Tongue (tissue), 2 donors: ENCODE measurements around the gene EXD2. TPM values are rescaled to one million over a fixed set of nuclear protein-coding genes. Genes with fewer than 3 reads are reported as not detected.
A peak's percentile ranks its signal among the peaks of the same experiment; 100 is the strongest.
"Not testable (repeated sequence)": the region's sequence is repeated elsewhere in the genome, so short reads cannot be mapped to it uniquely, and the experiment has no call there.

Source experiments
- DNase-seq: peaks from one replicate; pipeline ENCODE4 v3.0.0-alpha.2; 2015
- total RNA-seq: library from RNA; depleted of rRNA; stranded (reverse); fragments of >200 nt; gene quantifications from one replicate; pipeline ENCODE4 v1.2.3, GENCODE V29; 2014

The EXD2 gene
- total RNA-seq, 1 donor from 2014 or later = 18.5 TPM

GRCh38 chr14:69259168-69259526 lies 67.8 kb downstream of the EXD2 start:
- DNase-seq = no peak

- peak; percentile 59 for DNase-seq
These were observed 68.4 kb downstream of the EXD2 start, which contains the start of gene GALNT16 for GRCh38 chr14:69259527-69260189. TSS of gene GALNT16 (plus strand) at chr14:69260158. CDS start at chr14:69260291, 133 bp downstream.

- peak; percentile 56 for DNase-seq
These were observed 69.0 kb downstream of the EXD2 start for GRCh38 chr14:69260190-69260860.

- DNase-seq = peak; percentile 41
These were observed 69.7 kb downstream of the EXD2 start for GRCh38 chr14:69260861-69261564.

GRCh38 chr14:69261761-69262331 lies 70.5 kb downstream of the EXD2 start:
- peak; percentile 22 for DNase-seq

- no peak for DNase-seq
These were observed 71.2 kb downstream of the EXD2 start for GRCh38 chr14:69262516-69262915.

GRCh38 chr14:69263364-69263763 lies 72.1 kb downstream of the EXD2 start:
- peak; percentile 48 for DNase-seq

GRCh38 chr14:69263771-69264170 lies 72.5 kb downstream of the EXD2 start:
- no peak for DNase-seq

- DNase-seq = no peak
These were observed 75.5 kb downstream of the EXD2 start for GRCh38 chr14:69266572-69267345.

- DNase-seq = no peak
These were observed 76.2 kb downstream of the EXD2 start for GRCh38 chr14:69267492-69267891.

- DNase-seq = no peak
These were observed 76.9 kb downstream of the EXD2 start for GRCh38 chr14:69268223-69268622.

GRCh38 chr14:69268763-69269162 lies 77.5 kb downstream of the EXD2 start:
- DNase-seq = no peak

- no peak for DNase-seq
These were observed 78.1 kb downstream of the EXD2 start for GRCh38 chr14:69269381-69269780.

- DNase-seq = no peak
These were observed 78.8 kb downstream of the EXD2 start for GRCh38 chr14:69270097-69270496.

GRCh38 chr14:69270795-69271708 lies 79.8 kb downstream of the EXD2 start:
- DNase-seq = no peak

GRCh38 chr14:69274321-69274720 lies 83.0 kb downstream of the EXD2 start:
- no peak for DNase-seq

- DNase-seq = no peak
These were observed 84.0 kb downstream of the EXD2 start for GRCh38 chr14:69275331-69275730.

GRCh38 chr14:69277356-69277755 lies 86.1 kb downstream of the EXD2 start:
- not testable (repeated sequence) for DNase-seq

- DNase-seq = no peak
These were observed 89.5 kb downstream of the EXD2 start for GRCh38 chr14:69280746-69281291.

- DNase-seq = no peak
These were observed 90.3 kb downstream of the EXD2 start for GRCh38 chr14:69281450-69282169.
